Peyer's patch (tissue), 4 donors: ENCODE results near the gene DCLK2. TPM values are rescaled to one million over a fixed set of nuclear protein-coding genes. Genes with fewer than 3 reads are reported as not detected.

Experiments
- DNase-seq, 3 donors: peaks; one replicate each; pipeline ENCODE4 v3.0.0-alpha.2; 2017 to 2019
- H3K27ac ChIP-seq, 4 donors: fragments of 200-600 bp; sonication (generic); one replicate each; pipeline ENCODE4 v1.5.1; 2016 to 2019
- H3K27me3 ChIP-seq, 2 donors: fragments of 200-600 bp; sonication (generic); one replicate each; pipeline ENCODE4 v1.5.1; 2019
- H3K36me3 ChIP-seq, 3 donors: fragments of 200-600 bp; sonication (generic); one replicate each; pipeline ENCODE4 v1.5.1; 2016 to 2019
- H3K4me1 ChIP-seq, 4 donors: fragments of 200-600 bp; sonication (generic); one replicate each; pipeline ENCODE4 v1.5.1; 2016 to 2019
- H3K4me3 ChIP-seq, 4 donors: fragments of 200-600 bp; sonication (generic); 1 replicate in 3 of 4; 2 replicates in 1 of 4; pipeline ENCODE4 v1.5.1; 2016 to 2019; ENCODE audit warnings: mild to moderate bottlenecking in 1 of 4
- H3K9me3 ChIP-seq, 4 donors: fragments of 200-600 bp; sonication (generic); one replicate each; pipeline ENCODE4 v1.5.1; 2016 to 2019; ENCODE audit warnings: mild to moderate bottlenecking in 1 of 4
- POLR2A ChIP-seq, 2 donors: fragments of 450-650 bp; IDR thresholded peaks; one replicate each; pipeline ENCODE4 v1.5.1; 2017; ENCODE audit warnings: antibody characterized with exemption in 2 of 2, mild to moderate bottlenecking in 2 of 2, moderate library complexity in 2 of 2
- total RNA-seq, 4 donors: library from RNA; depleted of rRNA; stranded (reverse); fragments of >200 nt; gene quantifications; one replicate each; pipeline ENCODE4 v1.1.0, GENCODE V29; 2016
- TF ChIP-seq, protein P1 (sequence below), 6 experiments: fragments of 450-650 bp in 4 of 6; fragments of 200-600 bp in 2 of 6; sonication (generic) in 1 of 6; IDR thresholded peaks; one replicate each; pipeline ENCODE4 v1.5.1; 2017 to 2019; ENCODE audit warnings: antibody characterized with exemption in 6 of 6, mild to moderate bottlenecking in 3 of 6, moderate library complexity in 1 of 6

Gene DCLK2
- total RNA-seq, 4 donors from 2014 or later = 2.1 to 12.4 (median 3.1) TPM

DNA sequence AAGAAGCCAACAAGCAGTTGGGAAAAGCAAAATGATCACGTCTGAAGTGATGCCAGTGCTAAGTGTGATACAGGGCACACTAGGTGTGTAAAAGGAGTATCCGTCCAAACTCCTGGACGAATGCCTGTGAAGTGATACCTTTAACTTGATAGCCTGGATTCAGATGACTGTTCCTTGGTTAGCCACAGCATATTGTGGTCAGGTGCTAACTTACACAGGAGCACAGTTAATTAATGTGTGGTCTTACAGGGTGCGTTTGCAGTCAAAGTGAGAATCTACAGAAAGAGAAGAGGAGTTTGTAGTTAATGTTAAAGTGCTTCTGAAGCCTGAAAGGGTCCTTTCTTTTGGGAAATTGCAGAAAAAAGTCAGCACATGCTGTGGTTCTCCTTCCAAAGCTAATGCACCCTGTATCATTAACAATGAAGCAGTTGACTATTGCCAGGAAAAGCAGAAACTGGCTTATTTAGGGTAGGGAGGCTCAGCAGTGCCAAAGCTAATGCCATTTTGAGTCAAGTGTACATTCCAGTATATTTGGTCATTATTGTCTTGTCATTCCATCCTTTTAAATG is 61.1 kb downstream of the DCLK2 start:
- no peaks in the 10 kb centered on the region for H3K36me3 ChIP-seq
- no peak for DNase-seq
- TF ChIP-seq, protein P1, sequence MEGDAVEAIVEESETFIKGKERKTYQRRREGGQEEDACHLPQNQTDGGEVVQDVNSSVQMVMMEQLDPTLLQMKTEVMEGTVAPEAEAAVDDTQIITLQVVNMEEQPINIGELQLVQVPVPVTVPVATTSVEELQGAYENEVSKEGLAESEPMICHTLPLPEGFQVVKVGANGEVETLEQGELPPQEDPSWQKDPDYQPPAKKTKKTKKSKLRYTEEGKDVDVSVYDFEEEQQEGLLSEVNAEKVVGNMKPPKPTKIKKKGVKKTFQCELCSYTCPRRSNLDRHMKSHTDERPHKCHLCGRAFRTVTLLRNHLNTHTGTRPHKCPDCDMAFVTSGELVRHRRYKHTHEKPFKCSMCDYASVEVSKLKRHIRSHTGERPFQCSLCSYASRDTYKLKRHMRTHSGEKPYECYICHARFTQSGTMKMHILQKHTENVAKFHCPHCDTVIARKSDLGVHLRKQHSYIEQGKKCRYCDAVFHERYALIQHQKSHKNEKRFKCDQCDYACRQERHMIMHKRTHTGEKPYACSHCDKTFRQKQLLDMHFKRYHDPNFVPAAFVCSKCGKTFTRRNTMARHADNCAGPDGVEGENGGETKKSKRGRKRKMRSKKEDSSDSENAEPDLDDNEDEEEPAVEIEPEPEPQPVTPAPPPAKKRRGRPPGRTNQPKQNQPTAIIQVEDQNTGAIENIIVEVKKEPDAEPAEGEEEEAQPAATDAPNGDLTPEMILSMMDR (IDR thresholded peaks at IDR 0.05) = no peak
- no peak overlapping the region for H3K4me3 ChIP-seq
- no peaks in the 10 kb centered on the region for H3K27me3 ChIP-seq
- H3K27ac ChIP-seq = no peak overlapping the region
- H3K4me1 ChIP-seq = no peaks in the 10 kb centered on the region
- no peaks in the 10 kb centered on the region for H3K9me3 ChIP-seq

DNA sequence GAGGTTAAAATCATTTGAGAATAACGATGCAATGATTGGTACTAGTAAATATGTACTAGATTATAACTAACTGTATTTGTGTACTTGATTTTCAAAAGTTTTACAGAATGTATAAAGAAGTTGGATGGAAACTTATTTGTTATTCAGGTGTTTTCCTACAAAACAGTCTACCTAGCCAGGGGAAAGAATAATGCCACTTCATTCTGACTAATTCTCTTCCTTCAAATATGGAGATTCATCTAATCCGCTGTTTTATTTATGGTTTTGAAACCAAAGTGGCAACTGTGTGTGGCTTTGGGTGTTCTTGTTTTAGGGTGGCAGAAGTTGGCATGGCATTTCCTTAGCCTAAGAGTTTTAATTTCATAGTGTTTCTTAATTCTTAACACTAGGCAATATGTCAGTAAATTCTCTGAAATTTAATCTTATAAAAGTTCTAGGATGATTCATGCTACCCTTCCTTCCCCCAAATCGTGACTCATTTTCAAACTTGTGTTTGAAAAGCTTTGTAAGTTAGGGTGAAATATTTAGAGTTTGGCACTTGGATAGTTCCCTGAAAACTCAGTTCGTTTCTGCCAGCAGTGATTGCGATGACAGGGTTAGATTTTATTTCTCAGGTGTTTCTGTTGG is 62.6 kb downstream of the DCLK2 start:
- no peaks in the 10 kb centered on the region for H3K36me3 ChIP-seq
- H3K27ac ChIP-seq = no peak overlapping the region
- no peaks in the 10 kb centered on the region for H3K9me3 ChIP-seq
- H3K4me3 ChIP-seq = no peak overlapping the region
- TF ChIP-seq POLR2A (IDR thresholded peaks at IDR 0.05) = no peak
- TF ChIP-seq, protein P1 (IDR thresholded peaks at IDR 0.05) = no peak
- no peaks in the 10 kb centered on the region for H3K27me3 ChIP-seq
- no peak for DNase-seq
- no peaks in the 10 kb centered on the region for H3K4me1 ChIP-seq

DNA sequence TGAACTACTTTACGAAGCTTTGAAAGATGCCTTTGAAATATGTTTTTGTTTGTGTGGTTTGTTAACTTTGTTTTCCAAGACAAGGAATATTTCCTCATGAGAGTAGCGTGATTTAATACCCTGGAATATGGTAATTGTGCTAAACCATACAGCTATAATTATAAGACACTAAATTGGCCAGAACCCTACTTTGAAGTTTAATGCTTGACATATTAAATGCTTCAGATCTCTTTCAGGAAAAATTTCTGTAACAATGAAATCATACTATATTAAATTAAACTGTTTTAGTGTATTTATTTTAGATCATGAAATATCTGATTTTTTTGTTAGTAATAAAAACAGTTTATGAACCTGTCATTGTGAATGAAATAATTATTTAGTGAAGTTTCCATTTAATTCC is 63.5 kb downstream of the DCLK2 start:
- Histone ChIP-seq H3K27me3 (no peaks in the 10 kb centered on the region), H3K9me3 (no peaks in the 10 kb centered on the region), H3K36me3 (no peaks in the 10 kb centered on the region), H3K27ac (no peak overlapping the region), H3K4me1 (no peaks in the 10 kb centered on the region), H3K4me3 (no peak overlapping the region)
- DNase-seq = no peak
- no peak for TF ChIP-seq POLR2A (IDR thresholded peaks at IDR 0.05)
- TF ChIP-seq, protein P1 (IDR thresholded peaks at IDR 0.05) = no peak

DNA sequence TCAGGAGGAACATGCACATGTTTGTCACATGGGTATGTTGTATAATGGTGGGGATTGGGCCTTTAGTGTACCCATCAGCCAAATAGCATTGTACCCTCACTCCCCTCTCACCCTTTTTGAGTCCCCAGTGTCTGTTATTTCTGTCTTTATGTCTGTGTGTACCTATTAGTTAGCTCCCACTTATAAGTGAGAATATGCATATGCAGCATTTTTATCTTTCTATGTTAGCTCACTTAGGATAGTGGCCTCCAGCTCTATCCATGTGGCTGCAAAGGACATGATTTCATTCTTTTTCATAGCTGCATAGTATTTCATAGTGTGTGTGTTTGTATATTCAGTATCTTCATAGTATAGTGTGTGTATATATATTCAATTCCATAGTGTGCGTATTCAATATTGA is 64.6 kb downstream of the DCLK2 start:
- no peak overlapping the region for H3K27ac ChIP-seq
- no peaks in the 10 kb centered on the region for H3K27me3 ChIP-seq
- TF ChIP-seq POLR2A (IDR thresholded peaks at IDR 0.05) = no peak
- TF ChIP-seq, protein P1 (IDR thresholded peaks at IDR 0.05) = no peak
- H3K36me3 ChIP-seq = no peaks in the 10 kb centered on the region
- no peaks in the 10 kb centered on the region for H3K4me1 ChIP-seq
- H3K9me3 ChIP-seq = no peaks in the 10 kb centered on the region
- no peak overlapping the region for H3K4me3 ChIP-seq
- DNase-seq = no peak

DNA sequence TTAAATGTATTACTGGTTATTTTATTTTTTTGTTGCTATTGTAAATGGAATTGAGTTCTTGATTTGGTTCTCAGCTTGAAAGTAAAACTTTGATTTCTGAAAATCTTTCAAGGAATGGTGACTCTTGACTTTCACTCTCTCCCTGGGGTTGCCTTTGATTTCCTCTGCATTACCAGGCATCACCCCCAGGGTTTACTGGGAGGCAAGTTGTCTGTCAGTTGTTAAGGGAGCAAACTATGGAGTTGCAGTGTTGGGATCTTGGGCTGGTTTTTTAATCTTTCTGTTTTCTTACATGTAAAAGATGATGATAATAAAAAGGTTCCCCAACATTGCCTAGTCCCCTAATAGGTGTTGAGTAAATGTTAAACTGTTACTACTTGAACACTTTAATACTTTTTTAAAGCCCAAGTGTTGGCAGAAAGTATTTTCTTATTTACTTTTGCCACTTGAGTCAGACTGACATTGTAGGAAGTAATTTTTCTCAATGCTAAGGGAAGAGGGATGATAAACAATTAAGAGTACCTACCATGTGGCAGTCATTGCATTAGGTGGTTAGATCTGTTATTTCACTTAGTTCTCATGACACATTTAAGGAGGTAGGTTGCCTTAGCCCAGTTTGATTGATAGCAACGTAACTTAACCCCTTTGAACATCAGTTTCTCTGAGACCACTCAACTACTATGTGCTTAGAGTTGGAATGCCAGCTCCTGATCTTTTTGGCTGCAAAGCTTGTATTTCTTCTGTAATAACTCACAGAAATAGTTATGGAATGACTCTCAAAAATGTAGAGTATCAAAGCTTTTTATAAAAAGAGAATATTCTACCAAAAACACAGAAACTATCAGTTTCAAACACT is 67.1 kb downstream of the DCLK2 start:
- H3K27me3 ChIP-seq = no peaks in the 10 kb centered on the region
- no peak for DNase-seq
- TF ChIP-seq POLR2A (IDR thresholded peaks at IDR 0.05) = no peak
- TF ChIP-seq, protein P1 (IDR thresholded peaks at IDR 0.05) = no peak
- no peaks in the 10 kb centered on the region for H3K9me3 ChIP-seq
- H3K27ac ChIP-seq = no peak overlapping the region
- no peak overlapping the region for H3K4me3 ChIP-seq
- H3K4me1 ChIP-seq = no peaks in the 10 kb centered on the region
- no peaks in the 10 kb centered on the region for H3K36me3 ChIP-seq
